GM12878 (cell line): ENCODE data around the gene TM7SF2. TPM values are rescaled to one million over a fixed set of nuclear protein-coding genes. Genes with fewer than 3 reads are reported as not detected.

Source experiments
- BMI1 ChIP-seq: fragments of 450-650 bp; IDR thresholded peaks from 2 replicates; pipeline ENCODE4 v1.6.1; 2016; ENCODE audit warnings: mild to moderate bottlenecking, moderate library complexity, borderline replicate concordance
- CEBPB ChIP-seq, 2 experiments: fragments of 150-350 bp in 1 of 2; IDR thresholded peaks; 2 replicates each; pipeline ENCODE4 v1.6.1; 2012 to 2014; ENCODE audit warnings: low read depth in 2 of 2, low read length in 2 of 2, borderline replicate concordance in 1 of 2, inconsistent platforms in 1 of 2
- E2F8 ChIP-seq: fragments of 450-650 bp; IDR thresholded peaks from 2 replicates; pipeline ENCODE4 v1.6.1; 2018; ENCODE audit warnings: mild to moderate bottlenecking, low read depth, moderate library complexity; ENCODE audit not compliant: partially characterized antibody
- E4F1 ChIP-seq: fragments of 450-650 bp; IDR thresholded peaks from 2 replicates; pipeline ENCODE4 v1.6.1; 2018; ENCODE audit warnings: borderline replicate concordance, mild to moderate bottlenecking; ENCODE audit not compliant: partially characterized antibody
- HSF1 ChIP-seq: fragments of 150-350 bp; IDR thresholded peaks from 2 replicates; pipeline ENCODE4 v1.6.1; 2014; ENCODE audit warnings: mild to moderate bottlenecking, low read depth, low read length
- IRF5 ChIP-seq: fragments of 450-650 bp; IDR thresholded peaks from 2 replicates; pipeline ENCODE4 v1.6.1; 2017; ENCODE audit warnings: borderline replicate concordance
- NFYB ChIP-seq: IDR thresholded peaks from 2 replicates; pipeline ENCODE4 v1.6.1; 2011; ENCODE audit warnings: low read depth, mild to moderate bottlenecking, low read length, improper control_type of control experiment, moderate library complexity; ENCODE audit not compliant: insufficient read depth
- POLR2A ChIP-seq: IDR thresholded peaks from 2 replicates; pipeline ENCODE4 v1.6.1; 2011; ENCODE audit warnings: low read depth, mild to moderate bottlenecking, low read length
- RAD21 ChIP-seq: IDR thresholded peaks from 2 replicates; pipeline ENCODE4 v1.6.1; 2011; ENCODE audit warnings: mild to moderate bottlenecking, low read depth, low read length, moderate library complexity; ENCODE audit not compliant: insufficient read depth
- USF1 ChIP-seq: IDR thresholded peaks from 2 replicates; pipeline ENCODE4 v1.6.1; 2011; ENCODE audit warnings: borderline replicate concordance, low read depth, mild to moderate bottlenecking, moderate library complexity, mixed read lengths, low read length; ENCODE audit not compliant: insufficient read depth; ENCODE audit errors: extremely low read length
- ZBTB40 ChIP-seq: fragments of 450-650 bp; IDR thresholded peaks from 2 replicates; pipeline ENCODE4 v1.6.1; 2016; ENCODE audit warnings: mild to moderate bottlenecking, moderate library complexity, borderline replicate concordance
- ZZZ3 ChIP-seq: IDR thresholded peaks from 2 replicates; pipeline ENCODE4 v1.6.1; 2011; ENCODE audit warnings: low read depth; ENCODE audit not compliant: control insufficient read depth, insufficient read length
- polyA plus RNA-seq, 11 experiments: library from polyadenylated mRNA; depleted of rRNA in 4 of 11; unstranded in 6 of 11; stranded (reverse) in 5 of 11; fragments of >200 nt; fragmentation: Nextera tagmentation in 4 of 11; fragmentation: Illumina TruSeq in 1 of 11; extraction: Ambion mirVana in 4 of 11; extraction: Trizol in 1 of 11; gene quantifications; 1 replicate in 1 of 11; 2 replicates in 10 of 11; pipeline versions ENCODE4 v1.2.1 to v1.2.3, GENCODE V29; 2011 to 2016; ENCODE audit warnings: inconsistent platforms in 2 of 11, missing spikeins in 2 of 11, low read depth in 1 of 11
- total RNA-seq, 4 experiments: library from RNA; depleted of rRNA in 3 of 4; stranded (reverse); fragments of >200 nt in 3 of 4; fragmentation: Illumina TruSeq in 1 of 4; extraction: Trizol in 1 of 4; gene quantifications; 2 replicates each; pipeline versions ENCODE4 v1.2.1 to v1.2.3, GENCODE V29; 2013 to 2021

TM7SF2 gene
- total and polyA plus RNA-seq, 10 of the 15 experiments (the other 5 are each of a cell fraction or from before 2014, with no cell fraction given), result 0.52 to 57.7 (median 20.7) TPM

- TF ChIP-seq E4F1 (no peak), ZZZ3 (no peak), BMI1 (no peak), ZBTB40 (no peak), RAD21 (no peak), POLR2A (peak; percentile 69), HSF1 (no peak), USF1 (no peak), CEBPB (IDR thresholded peaks at IDR 0.05; ENCODE audit: borderline replicate concordance in 1 of 2, low read depth in 2 of 2, low read length in 2 of 2) (no peak), NFYB (no peak), E2F8 (no peak), IRF5 (no peak)
Observed at GRCh38 chr11:65132238-65132987, 20.7 kb downstream of the TM7SF2 start (continued).
